NOMO-1 treated with dmso at 0.1 percent for 144 hours (cell line): ENCODE measurements around the gene RAB27A.
"Not testable (repeated sequence)": the region's sequence is repeated elsewhere in the genome, so short reads cannot be mapped to it uniquely, and the experiment has no call there.

Experiments used
- DNase-seq: peaks from one replicate; lab custom pipeline; 2025; ENCODE audit not compliant: unreplicated experiment; lab: John Stamatoyannopoulos, UW

The RAB27A gene

GRCh38 chr15:55282284-55282833 lies 7.3 kb downstream of the RAB27A start:
- DNase-seq, result peak; percentile 43

GRCh38 chr15:55281517-55282228 lies 7.9 kb downstream of the RAB27A start:
- no peak for DNase-seq

GRCh38 chr15:55280589-55280988 lies 9.0 kb downstream of the RAB27A start:
- DNase-seq, result not testable (repeated sequence)

- no peak for DNase-seq
Measured at GRCh38 chr15:55279746-55280351, 9.8 kb downstream of the RAB27A start.

GRCh38 chr15:55279100-55279745 lies 10.4 kb downstream of the RAB27A start:
- DNase-seq, result no peak

- no peak for DNase-seq
Measured at GRCh38 chr15:55277715-55278114, 11.9 kb downstream of the RAB27A start.

- DNase-seq, result peak; percentile 92
Measured at GRCh38 chr15:55277116-55277564, 12.5 kb downstream of the RAB27A start.

- DNase-seq, result no peak
Measured at GRCh38 chr15:55276324-55276723, 13.3 kb downstream of the RAB27A start.

GRCh38 chr15:55270291-55270690 lies 19.3 kb downstream of the RAB27A start:
- DNase-seq, result no peak

GRCh38 chr15:55268176-55268695 lies 21.4 kb downstream of the RAB27A start:
- DNase-seq, result no peak

GRCh38 chr15:55267401-55268175 lies 22.0 kb downstream of the RAB27A start:
- DNase-seq, result peak; percentile 89

- no peak for DNase-seq
Measured at GRCh38 chr15:55266547-55266946, 23.1 kb downstream of the RAB27A start.

GRCh38 chr15:55260562-55261131 lies 29.0 kb downstream of the RAB27A start:
- peak; percentile 20 for DNase-seq

- DNase-seq, result no peak
Measured at GRCh38 chr15:55257938-55258337, 31.7 kb downstream of the RAB27A start.

- DNase-seq, result no peak
Measured at GRCh38 chr15:55257012-55257670, 32.5 kb downstream of the RAB27A start.

GRCh38 chr15:55256281-55257011 lies 33.2 kb downstream of the RAB27A start:
- no peak for DNase-seq

- no peak for DNase-seq
Measured at GRCh38 chr15:55255714-55256113, 33.9 kb downstream of the RAB27A start.

- DNase-seq, result peak; percentile 17
Measured at GRCh38 chr15:55254916-55255679, 34.5 kb downstream of the RAB27A start.

GRCh38 chr15:55253580-55253979 lies 36.0 kb downstream of the RAB27A start:
- no peak for DNase-seq
